GM19455 (cell line): ENCODE data around the gene MEGF10.

Source experiments
- ATAC-seq: cut with Tn5 transposase; IDR thresholded peaks from one replicate; pipeline ENCODE4 v1.9.1; 2021; ENCODE audit not compliant: unreplicated experiment

Gene MEGF10

DNA sequence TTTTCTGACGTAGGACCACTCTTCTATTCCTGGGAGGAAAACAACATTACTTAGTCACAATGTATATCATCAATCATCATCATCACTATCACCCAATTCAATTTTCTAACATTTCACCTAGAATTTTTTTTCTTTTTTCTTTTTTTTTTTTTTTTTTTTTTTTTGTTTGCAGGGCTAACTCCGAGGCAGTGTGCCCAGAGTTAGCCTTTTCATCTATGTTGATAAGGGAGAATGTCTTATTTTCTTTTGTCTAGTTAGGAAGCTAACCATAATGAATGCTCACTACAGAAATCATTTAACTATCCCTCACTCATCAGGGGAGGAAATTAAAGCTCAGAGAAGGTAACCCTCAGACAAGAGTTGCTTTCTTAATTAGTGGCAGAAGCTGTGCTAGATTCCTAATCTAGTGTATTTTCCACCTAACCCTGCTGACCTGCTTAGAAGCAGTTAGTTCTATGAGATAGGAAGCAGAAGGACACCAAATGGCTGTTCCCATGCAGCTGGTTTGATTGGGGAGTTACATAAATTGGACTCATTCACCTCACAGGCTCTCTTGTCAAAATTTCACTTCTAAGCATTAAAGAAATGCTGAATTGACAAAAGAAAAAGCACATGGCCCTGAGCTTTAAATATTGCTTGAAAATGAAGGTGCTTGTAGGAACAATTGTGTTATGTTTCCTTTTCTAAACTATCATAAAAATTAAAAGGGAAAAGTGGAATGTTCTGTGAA, 218.2 kb downstream of the MEGF10 start:
- ATAC-seq: no peak
